H1 (cell line): ENCODE measurements around the gene ARHGAP32.

Source experiments
- ATF3 ChIP-seq: IDR thresholded peaks from 2 replicates; pipeline ENCODE4 v1.6.1; 2011; ENCODE audit warnings: low read depth, mild to moderate bottlenecking, low read length; ENCODE audit not compliant: insufficient read depth
- EP300 ChIP-seq, 2 experiments: IDR thresholded peaks; 1 replicate in 1 of 2; 2 replicates in 1 of 2; pipeline ENCODE4 v1.6.1; 2011 to 2012; ENCODE audit warnings: low read depth in 2 of 2, low read length in 2 of 2, mild to moderate bottlenecking in 2 of 2, borderline replicate concordance in 1 of 2, inconsistent platforms in 1 of 2, moderate library complexity in 1 of 2
- EZH2 ChIP-seq: fragments of 200-600 bp; sonication (generic); IDR thresholded peaks from 2 replicates; pipeline ENCODE4 v1.7.1; 2012; ENCODE audit warnings: low read depth, mild to moderate bottlenecking, moderate library complexity, low read length, inconsistent platforms; ENCODE audit not compliant: severe bottlenecking
- JUND ChIP-seq: IDR thresholded peaks from 2 replicates; pipeline ENCODE4 v1.6.1; 2011; ENCODE audit warnings: mild to moderate bottlenecking, improper control_type of control experiment, low read length
- POLR2A ChIP-seq, 2 experiments: IDR thresholded peaks; 1 replicate in 1 of 2; 2 replicates in 1 of 2; pipeline ENCODE4 v1.6.1; 2011; ENCODE audit warnings: low read depth in 2 of 2, low read length in 2 of 2, mild to moderate bottlenecking in 2 of 2; ENCODE audit errors: control extremely low read depth in 1 of 2
- TEAD4 ChIP-seq: IDR thresholded peaks from 2 replicates; pipeline ENCODE4 v1.6.1; 2012; ENCODE audit warnings: low read depth, low read length, inconsistent platforms, mixed read lengths
- ZNF274 ChIP-seq: IDR thresholded peaks from 2 replicates; pipeline ENCODE4 v1.7.0; 2012; ENCODE audit warnings: low read length, borderline replicate concordance; ENCODE audit errors: extremely low read depth

GRCh38 chr11:129067454-129067853 is 124.7 kb downstream of the ARHGAP32 start:
- TF ChIP-seq ZNF274 (no peak), ATF3 (no peak), TEAD4 (no peak), POLR2A (IDR thresholded peaks at IDR 0.05; ENCODE audit: control extremely low read depth in 1 of 2, low read depth in 2 of 2, low read length in 2 of 2) (no peak), JUND (no peak), EZH2 (no peak), EP300 (IDR thresholded peaks at IDR 0.05; ENCODE audit: borderline replicate concordance in 1 of 2, low read depth in 2 of 2, low read length in 2 of 2) (no peak)
